Endothelial cell of umbilical vein (primary cell): Measurements from ENCODE around the gene GADD45A. TPM values are rescaled to one million over a fixed set of nuclear protein-coding genes. Genes with fewer than 3 reads are reported as not detected.
A peak's percentile ranks its signal among the peaks of the same experiment; 100 is the strongest.

ENCODE experiments used
- BruUV-seq: library from RNA; stranded (reverse); fragments of 400-500 nt; replicated peaks from 2 replicates; lab custom pipeline; 2021; lab: Mats Ljungman, UMichigan
- CTCF ChIA-PET: fragments of 300-600, 350-600 bp; sonication (Branson Sonifier 250); formaldehyde crosslinking; loops from one replicate; lab custom pipeline; 2021; ENCODE audit warnings: antibody characterized with exemption, inconsistent platforms; lab: Charles Lee
- POLR2A ChIA-PET: fragments of 300-600, 350-600 bp; sonication (Branson Sonifier 250); formaldehyde crosslinking; loops from one replicate; lab custom pipeline; 2021; ENCODE audit warnings: antibody characterized with exemption, inconsistent platforms; lab: Charles Lee
- DNase-seq: peaks from one replicate; pipeline ENCODE4 v3.0.0-alpha.2; 2011; ENCODE audit warnings: low read depth, low spot score
- FAIRE-seq: peaks from 2 replicates; lab custom pipeline; 2011; peaks lifted over from hg19 to GRCh38; lab: Jason Lieb, UNC
- H2AFZ ChIP-seq: 2 replicates; pipeline ENCODE4 v1.6.0; 2012; ENCODE audit warnings: low read depth, low read length, control low read depth, inconsistent platforms
- H3K27ac ChIP-seq: 2 replicates; pipeline ENCODE4 v1.5.1; 2011; ENCODE audit warnings: low read depth, mild to moderate bottlenecking, control low read depth, low read length, moderate library complexity; ENCODE audit not compliant: insufficient read depth
- H3K27me3 ChIP-seq, 2 experiments: 2 replicates each; pipeline versions ENCODE4 v1.6.0 to v1.6.1; 2011; ENCODE audit warnings: low read length in 2 of 2, mixed read lengths in 1 of 2; ENCODE audit not compliant: control insufficient read depth in 2 of 2, insufficient read depth in 2 of 2
- H3K36me3 ChIP-seq, 2 experiments: 2 replicates in 1 of 2; 3 replicates in 1 of 2; pipeline ENCODE4 v1.5.1; 2011; ENCODE audit warnings: low read length in 2 of 2, mild to moderate bottlenecking in 1 of 2, moderate library complexity in 1 of 2; ENCODE audit not compliant: control insufficient read depth in 2 of 2, insufficient read depth in 2 of 2; ENCODE audit errors: extremely low read depth in 1 of 2
- H3K4me1 ChIP-seq: 3 replicates; pipeline ENCODE4 v1.5.1; 2011; ENCODE audit warnings: mild to moderate bottlenecking, low read length; ENCODE audit not compliant: control insufficient read depth, insufficient read depth; ENCODE audit errors: extremely low read depth
- H3K4me2 ChIP-seq: 2 replicates; pipeline ENCODE4 v1.6.1; 2011; ENCODE audit warnings: low read length, control low read depth, mixed read lengths; ENCODE audit not compliant: insufficient read depth
- H3K4me3 ChIP-seq, 3 experiments: fragments of 200-600 bp in 1 of 3; sonication (generic), shearing (Covaris generic) in 1 of 3; replicated peaks in 1 of 3; 2 replicates each; pipeline ENCODE4 v1.5.1; 2011 to 2016; ENCODE audit warnings: control low read depth in 3 of 3, low read length in 3 of 3, mild to moderate bottlenecking in 2 of 3, inconsistent platforms in 1 of 3, low read depth in 1 of 3, moderate library complexity in 1 of 3; ENCODE audit not compliant: insufficient read depth in 1 of 3
- H3K79me2 ChIP-seq: 2 replicates; pipeline ENCODE4 v1.6.0; 2012; ENCODE audit warnings: low read length, inconsistent platforms; ENCODE audit not compliant: control insufficient read depth, insufficient read depth
- H3K9ac ChIP-seq: replicated peaks from 2 replicates; pipeline ENCODE3; 2011; ENCODE audit warnings: low read length, control low read depth; ENCODE audit not compliant: insufficient read depth; ENCODE audit errors: extremely low read depth
- H3K9me1 ChIP-seq: replicated peaks from 3 replicates; pipeline ENCODE4 v1.6.0; 2011; ENCODE audit warnings: mild to moderate bottlenecking, low read length; ENCODE audit not compliant: control insufficient read depth, insufficient read depth; ENCODE audit errors: extremely low read depth
- H3K9me3 ChIP-seq: replicated peaks from 2 replicates; pipeline ENCODE4 v1.5.1; 2012; ENCODE audit warnings: low read length, inconsistent platforms; ENCODE audit not compliant: control insufficient read depth, insufficient read depth
- H4K20me1 ChIP-seq: replicated peaks from 2 replicates; pipeline ENCODE3; 2011; ENCODE audit warnings: mild to moderate bottlenecking, low read length; ENCODE audit not compliant: control insufficient read depth, insufficient read depth; ENCODE audit errors: extremely low read depth
- EZH2 ChIP-seq: IDR thresholded peaks from 2 replicates; pipeline ENCODE4 v1.6.1; 2012; ENCODE audit warnings: borderline replicate concordance, low read depth, mild to moderate bottlenecking, moderate library complexity, low read length, inconsistent platforms; ENCODE audit not compliant: severe bottlenecking
- FOS ChIP-seq: IDR thresholded peaks from 2 replicates; pipeline ENCODE4 v1.6.1; 2011; ENCODE audit warnings: mild to moderate bottlenecking, low read length, moderate library complexity, borderline replicate concordance; ENCODE audit not compliant: insufficient read depth
- GATA2 ChIP-seq: IDR thresholded peaks from 2 replicates; pipeline ENCODE4 v1.7.0; 2011; ENCODE audit warnings: low read depth, mild to moderate bottlenecking, moderate library complexity, mixed read lengths, low read length; ENCODE audit not compliant: insufficient read length, insufficient read depth
- JUN ChIP-seq: IDR thresholded peaks from 2 replicates; pipeline ENCODE4 v1.6.1; 2011; ENCODE audit warnings: borderline replicate concordance, low read depth; ENCODE audit not compliant: insufficient read length, insufficient read depth
- MAX ChIP-seq: IDR thresholded peaks from 2 replicates; pipeline ENCODE4 v1.6.1; 2011; ENCODE audit not compliant: insufficient read depth, insufficient read length
- MYC ChIP-seq: IDR thresholded peaks from one replicate; pipeline ENCODE4 v1.6.1; 2011; ENCODE audit warnings: mild to moderate bottlenecking, low read depth, low read length
- POLR2A ChIP-seq: IDR thresholded peaks from 2 replicates; pipeline ENCODE4 v1.6.1; 2012; ENCODE audit warnings: low read depth, mild to moderate bottlenecking, control low read depth, low read length
- POLR2AphosphoS5 ChIP-seq: IDR thresholded peaks from 2 replicates; pipeline ENCODE4 v1.6.1; 2012; ENCODE audit warnings: low read depth, mild to moderate bottlenecking, control low read depth, low read length, moderate library complexity; ENCODE audit not compliant: insufficient read depth
- dilution Hi-C: fragments of 300-500 bp; cut with MboI; formaldehyde crosslinking; loops from one replicate; pipeline ENCODE4 v1.15.0; 2019; ENCODE audit warnings: low sequenced_read_pairs; ENCODE audit not compliant: extremely low pct_ligation_motif_present
- intact Hi-C: fragments of 100-400 bp; cut with micrococcal nuclease; formaldehyde crosslinking; loops from one replicate; pipeline ENCODE4 v1.10.0; 2022
- polyA plus RNA-seq, 4 experiments: library from polyadenylated mRNA; depleted of rRNA in 3 of 4; stranded (reverse) in 3 of 4; unstranded in 1 of 4; fragments of >200 nt; gene quantifications; 2 replicates each; pipeline versions ENCODE4 v1.2.1 to v1.2.3, GENCODE V29; 2011 to 2012; ENCODE audit warnings: missing spikeins in 1 of 4
- total RNA-seq: library from RNA; stranded (reverse); gene quantifications from 2 replicates; pipeline ENCODE4 v1.2.3, GENCODE V29; 2021
- TF ChIP-seq, protein P1 (sequence below), 2 donors: IDR thresholded peaks; 1 replicate in 1 of 2; 2 replicates in 1 of 2; pipeline ENCODE4 v1.5.1; 2011; ENCODE audit warnings: low read length in 2 of 2, mild to moderate bottlenecking in 2 of 2, moderate library complexity in 2 of 2, control low read depth in 1 of 2, inconsistent platforms in 1 of 2, low read depth in 1 of 2; ENCODE audit not compliant: insufficient read depth in 1 of 2; ENCODE audit errors: extremely low read depth in 1 of 2

GADD45A gene
- total and polyA plus RNA-seq, 2 donors (not counting 3 experiments of a cell fraction or from before 2014, with no cell fraction given) = 77.4 to 87.6 TPM

- Histone ChIP-seq H3K79me2 (peaks cover 24% of the 10 kb centered on the region), H3K27ac (peak overlapping the region; percentile 89), H3K4me3 (no peak overlapping the region), H2AFZ (no peak overlapping the region), H3K9me1 (no peaks in the 10 kb centered on the region), H4K20me1 (no peaks in the 10 kb centered on the region), H3K9ac (peak overlapping the region; percentile 66), H3K4me1 (peaks cover 38% of the 10 kb centered on the region), H3K27me3 (no peaks in the 10 kb centered on the region), H3K9me3 (no peaks in the 10 kb centered on the region), H3K4me2 (peak overlapping the region; percentile 63), H3K36me3 (no peaks in the 10 kb centered on the region)
- no TSS peak for BruUV-seq
- dilution Hi-C loops (no loop called here), intact Hi-C loops (loop anchor here (1.0 kb wide), 6 partner anchors 10 to 175 kb away; no protein-coding TSS in a partner anchor)
- TF ChIP-seq JUN = no peak
- no peak for TF ChIP-seq GATA2
- TF ChIP-seq POLR2AphosphoS5 = no peak
- TF ChIP-seq POLR2A = no peak
- TF ChIP-seq FOS = no peak
- no peak for TF ChIP-seq MYC
- TF ChIP-seq, protein P1, sequence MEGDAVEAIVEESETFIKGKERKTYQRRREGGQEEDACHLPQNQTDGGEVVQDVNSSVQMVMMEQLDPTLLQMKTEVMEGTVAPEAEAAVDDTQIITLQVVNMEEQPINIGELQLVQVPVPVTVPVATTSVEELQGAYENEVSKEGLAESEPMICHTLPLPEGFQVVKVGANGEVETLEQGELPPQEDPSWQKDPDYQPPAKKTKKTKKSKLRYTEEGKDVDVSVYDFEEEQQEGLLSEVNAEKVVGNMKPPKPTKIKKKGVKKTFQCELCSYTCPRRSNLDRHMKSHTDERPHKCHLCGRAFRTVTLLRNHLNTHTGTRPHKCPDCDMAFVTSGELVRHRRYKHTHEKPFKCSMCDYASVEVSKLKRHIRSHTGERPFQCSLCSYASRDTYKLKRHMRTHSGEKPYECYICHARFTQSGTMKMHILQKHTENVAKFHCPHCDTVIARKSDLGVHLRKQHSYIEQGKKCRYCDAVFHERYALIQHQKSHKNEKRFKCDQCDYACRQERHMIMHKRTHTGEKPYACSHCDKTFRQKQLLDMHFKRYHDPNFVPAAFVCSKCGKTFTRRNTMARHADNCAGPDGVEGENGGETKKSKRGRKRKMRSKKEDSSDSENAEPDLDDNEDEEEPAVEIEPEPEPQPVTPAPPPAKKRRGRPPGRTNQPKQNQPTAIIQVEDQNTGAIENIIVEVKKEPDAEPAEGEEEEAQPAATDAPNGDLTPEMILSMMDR (IDR thresholded peaks at IDR 0.05; ENCODE audit: extremely low read depth in 1 of 2, insufficient read depth in 1 of 2, low read depth in 1 of 2, low read length in 2 of 2) = no peak
- no peak for TF ChIP-seq EZH2
- no peak for TF ChIP-seq MAX
- no peak for DNase-seq
- no peak for FAIRE-seq
- ChIA-PET CTCF (interaction anchor here (0.9 to 2.9 kb wide), 4 partner anchors 16 to 204 kb away, joined by 3 to 18 read pairs (median 4); no protein-coding TSS in a partner anchor), POLR2A (interaction anchor here (1.5 kb wide), 1 partner anchor 52 kb away, joined by 5 read pairs; the partner anchor contains the start of gene GADD45A)
These were observed 51.7 kb downstream of the GADD45A start for GRCh38 chr1:67736750-67737149.
